Breast epithelium (tissue), 3 donors: ENCODE results near the gene STEAP1B.
"Not testable (repeated sequence)": the region's sequence is repeated elsewhere in the genome, so short reads cannot be mapped to it uniquely, and the experiment has no call there.

Source experiments
- CTCF ChIP-seq, 3 donors: fragments of 450-650 bp; IDR thresholded peaks; one replicate each; pipeline ENCODE4 v1.5.1; 2016 to 2017; ENCODE audit warnings: antibody characterized with exemption in 3 of 3, mild to moderate bottlenecking in 3 of 3, moderate library complexity in 3 of 3
- POLR2A ChIP-seq: fragments of 450-650 bp; IDR thresholded peaks from one replicate; pipeline ENCODE4 v1.6.1; 2016; ENCODE audit warnings: antibody characterized with exemption, mild to moderate bottlenecking, moderate library complexity

- not testable (repeated sequence) for TF ChIP-seq CTCF (IDR thresholded peaks at IDR 0.05); POLR2A
Measured at GRCh38 chr7:22528537-22528936, 28.5 kb upstream of the STEAP1B start.
